NCI-H226 (cell line): ENCODE measurements around the gene PLXNA4.

ENCODE experiments used
- DNase-seq: peaks from one replicate; pipeline ENCODE4 v3.0.0-alpha.2; 2015

PLXNA4 gene

GRCh38 chr7:132499487-132499886, 76.8 kb downstream of the PLXNA4 start:
- no peak for DNase-seq

- no peak for DNase-seq
Measured at GRCh38 chr7:132499065-132499464, 77.2 kb downstream of the PLXNA4 start.

- DNase-seq = no peak
Measured at GRCh38 chr7:132498319-132498718, 78.0 kb downstream of the PLXNA4 start.

GRCh38 chr7:132497098-132497497, 79.2 kb downstream of the PLXNA4 start:
- DNase-seq = no peak

GRCh38 chr7:132495936-132496335, 80.3 kb downstream of the PLXNA4 start:
- DNase-seq = no peak

GRCh38 chr7:132494474-132494873, 81.8 kb downstream of the PLXNA4 start:
- no peak for DNase-seq

GRCh38 chr7:132492823-132493445, 83.3 kb downstream of the PLXNA4 start:
- no peak for DNase-seq

- DNase-seq = no peak
Measured at GRCh38 chr7:132491391-132491945, 84.8 kb downstream of the PLXNA4 start.

GRCh38 chr7:132490474-132490873, 85.8 kb downstream of the PLXNA4 start:
- no peak for DNase-seq

- no peak for DNase-seq
Measured at GRCh38 chr7:132489776-132490237, 86.5 kb downstream of the PLXNA4 start.

- no peak for DNase-seq
Measured at GRCh38 chr7:132488634-132489302, 87.5 kb downstream of the PLXNA4 start.

- DNase-seq = no peak
Measured at GRCh38 chr7:132486274-132486610, 90.0 kb downstream of the PLXNA4 start.

GRCh38 chr7:132485600-132486273, 90.5 kb downstream of the PLXNA4 start:
- no peak for DNase-seq

- DNase-seq = no peak
Measured at GRCh38 chr7:132485136-132485535, 91.1 kb downstream of the PLXNA4 start.

GRCh38 chr7:132482866-132483265, 93.4 kb downstream of the PLXNA4 start:
- no peak for DNase-seq

GRCh38 chr7:132480534-132480933, 95.7 kb downstream of the PLXNA4 start:
- DNase-seq = no peak

GRCh38 chr7:132476541-132476940, 99.7 kb downstream of the PLXNA4 start:
- DNase-seq = no peak

- no peak for DNase-seq
Measured at GRCh38 chr7:132475669-132476116, 100.6 kb downstream of the PLXNA4 start.

GRCh38 chr7:132475037-132475668, 101.1 kb downstream of the PLXNA4 start:
- no peak for DNase-seq

- peak; percentile 22 for DNase-seq
Measured at GRCh38 chr7:132472463-132473120, 103.7 kb downstream of the PLXNA4 start.

GRCh38 chr7:132471515-132471914, 104.8 kb downstream of the PLXNA4 start:
- DNase-seq = no peak

GRCh38 chr7:132469681-132470080, 106.6 kb downstream of the PLXNA4 start:
- no peak for DNase-seq

GRCh38 chr7:132469264-132469663, 107.0 kb downstream of the PLXNA4 start:
- no peak for DNase-seq
